ENCODE data around the gene TRIM6. TPM values are rescaled to one million over a fixed set of nuclear protein-coding genes. Genes with fewer than 3 reads are reported as not detected.
A peak's percentile ranks its signal among the peaks of the same experiment; 100 is the strongest.
"Not testable (repeated sequence)": the region's sequence is repeated elsewhere in the genome, so short reads cannot be mapped to it uniquely, and the experiment has no call there.

The TRIM6 gene
- 0.99 and 3.3 TPM in 2 replicates for total RNA-seq

- DNase-seq (ENCODE audit: low read depth in 2 of 2), result peak; percentile 15 to 39
Observed at GRCh38 chr11:5596607-5597201, at the start of gene TRIM6. TSS of gene TRIM6 (plus strand) at chr11:5596637. CDS start at chr11:5596898, 261 bp downstream.

GRCh38 chr11:5547982-5548381, 48.5 kb upstream of the TRIM6 start:
- DNase-seq (ENCODE audit: low read depth in 2 of 2), result no peak

GRCh38 chr11:5548440-5548839, 48.0 kb upstream of the TRIM6 start, which contains the start of gene OR52H1:
TSS of gene OR52H1 (minus strand) at chr11:5548540. CDS start at chr11:5545505, 3,035 bp downstream.
- no peak for DNase-seq (ENCODE audit: low read depth in 2 of 2)

GRCh38 chr11:5550440-5551095, 45.9 kb upstream of the TRIM6 start:
- DNase-seq (ENCODE audit: low read depth in 2 of 2), result peak in 1 of 2 donors; percentile 59

- DNase-seq (ENCODE audit: low read depth in 2 of 2), result no peak
Observed at GRCh38 chr11:5553343-5553742, 43.1 kb upstream of the TRIM6 start.

GRCh38 chr11:5556596-5557188, 39.7 kb upstream of the TRIM6 start:
- no peak for DNase-seq (ENCODE audit: low read depth in 2 of 2)

- DNase-seq (ENCODE audit: low read depth in 2 of 2), result no peak
Observed at GRCh38 chr11:5557751-5558150, 38.7 kb upstream of the TRIM6 start.

GRCh38 chr11:5564259-5565019, 32.0 kb upstream of the TRIM6 start:
- DNase-seq (ENCODE audit: low read depth in 2 of 2), result no peak

- no peak for DNase-seq (ENCODE audit: low read depth in 2 of 2)
Observed at GRCh38 chr11:5574654-5575053, 21.8 kb upstream of the TRIM6 start.

- no peak for DNase-seq (ENCODE audit: low read depth in 2 of 2)
Observed at GRCh38 chr11:5575152-5575551, 21.3 kb upstream of the TRIM6 start.

- no peak for DNase-seq (ENCODE audit: low read depth in 2 of 2)
Observed at GRCh38 chr11:5577101-5577500, 19.3 kb upstream of the TRIM6 start.

- DNase-seq (ENCODE audit: low read depth in 2 of 2), result no peak
Observed at GRCh38 chr11:5580577-5580976, 15.9 kb upstream of the TRIM6 start, which contains the start of gene OR52B6. TSS of gene OR52B6 (plus strand) at chr11:5580877. CDS start at chr11:5580877, 0 bp downstream.

- no peak for DNase-seq (ENCODE audit: low read depth in 2 of 2)
Observed at GRCh38 chr11:5581014-5581413, 15.4 kb upstream of the TRIM6 start.

- DNase-seq (ENCODE audit: low read depth in 2 of 2), result not testable (repeated sequence)
Observed at GRCh38 chr11:5584458-5584857, 12.0 kb upstream of the TRIM6 start.

- DNase-seq (ENCODE audit: low read depth in 2 of 2), result not testable (repeated sequence)
Observed at GRCh38 chr11:5589906-5590305, 6.5 kb upstream of the TRIM6 start.

GRCh38 chr11:5591613-5592012, 4.8 kb upstream of the TRIM6 start:
- no peak for DNase-seq (ENCODE audit: low read depth in 2 of 2)

- DNase-seq (ENCODE audit: low read depth in 2 of 2), result no peak
Observed at GRCh38 chr11:5592615-5593014, 3.8 kb upstream of the TRIM6 start.

GRCh38 chr11:5593146-5593545, 3.3 kb upstream of the TRIM6 start:
- DNase-seq (ENCODE audit: low read depth in 2 of 2), result no peak

- DNase-seq (ENCODE audit: low read depth in 2 of 2), result no peak
Observed at GRCh38 chr11:5597953-5598352, 1.5 kb downstream of the TRIM6 start.

- peak; percentile 82 to 89 for DNase-seq (ENCODE audit: low read depth in 2 of 2)
Observed at GRCh38 chr11:5600374-5600851, 4.0 kb downstream of the TRIM6 start.

- peak in 1 of 2 donors; percentile 8 for DNase-seq (ENCODE audit: low read depth in 2 of 2)
Observed at GRCh38 chr11:5602791-5603190, 6.4 kb downstream of the TRIM6 start.

- no peak for DNase-seq (ENCODE audit: low read depth in 2 of 2)
Observed at GRCh38 chr11:5603326-5603725, 6.9 kb downstream of the TRIM6 start.

Measured in lung microvascular endothelial cell (primary cell).